Endometrial microvascular endothelial cells (primary cell): Measurements from ENCODE around the gene PPME1. TPM values are rescaled to one million over a fixed set of nuclear protein-coding genes. Genes with fewer than 3 reads are reported as not detected.

ENCODE experiments used
- in situ Hi-C: cut with HindIII; loops from 2 replicates; pipeline ENCODE4 v1.10.0; 2017; ENCODE audit warnings: low sequenced_read_pairs, low pct_unique_long_range_greater_than_20kb; ENCODE audit errors: inconsistent ontology term
- total RNA-seq: library from RNA; depleted of rRNA; stranded (reverse); fragments of >200 nt; gene quantifications from one replicate; pipeline ENCODE4 v1.2.3, GENCODE V29; 2015; ENCODE audit errors: inconsistent ontology term

PPME1 gene
- total RNA-seq, 1 donor from 2014 or later = 47.0 TPM

- in situ Hi-C loops = no loop called here
Observed at GRCh38 chr11:74154620-74155281, 16.3 kb upstream of the PPME1 start.

DNA sequence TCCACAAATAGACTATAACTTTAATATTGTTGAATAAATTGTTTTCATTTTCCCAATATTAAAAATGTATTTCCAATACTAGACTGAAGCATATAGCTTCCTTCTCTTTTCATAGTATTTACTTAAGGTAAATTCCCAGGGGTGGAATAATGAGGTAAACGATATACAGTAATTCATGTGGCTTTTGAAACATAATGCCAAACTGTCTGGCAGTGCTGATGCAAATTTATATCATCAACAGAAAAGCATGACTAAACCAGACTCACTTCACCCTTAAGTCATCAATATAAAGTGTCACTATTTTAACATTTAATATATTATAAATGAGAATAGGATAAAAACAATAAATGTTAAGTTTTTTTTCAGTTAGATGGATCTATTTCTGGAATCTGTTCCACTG, 13.9 kb upstream of the PPME1 start:
- in situ Hi-C loops = no loop called here

DNA sequence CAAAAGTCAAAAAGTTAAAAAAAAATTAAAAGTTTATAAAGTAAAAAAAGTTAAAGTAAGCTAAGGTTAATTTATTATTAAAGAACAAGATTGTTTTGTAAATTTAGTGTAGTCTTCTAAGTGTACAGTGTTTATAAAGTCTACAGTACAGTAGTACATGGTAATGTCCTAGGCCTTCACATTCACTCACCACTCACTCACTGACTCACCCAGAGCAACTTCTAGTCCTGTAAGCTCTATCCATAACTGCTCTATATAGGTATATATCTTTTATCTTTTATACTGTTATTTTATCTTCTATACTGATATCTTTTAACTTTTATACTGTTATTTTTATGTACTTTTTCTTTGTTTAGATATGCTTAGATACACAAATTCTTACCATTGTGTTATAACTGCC, 11.4 kb upstream of the PPME1 start:
- in situ Hi-C loops = no loop called here

GRCh38 chr11:74162681-74163467, 8.2 kb upstream of the PPME1 start:
- in situ Hi-C loops = no loop called here

GRCh38 chr11:74168838-74169237, 2.3 kb upstream of the PPME1 start:
- in situ Hi-C loops = no loop called here

DNA sequence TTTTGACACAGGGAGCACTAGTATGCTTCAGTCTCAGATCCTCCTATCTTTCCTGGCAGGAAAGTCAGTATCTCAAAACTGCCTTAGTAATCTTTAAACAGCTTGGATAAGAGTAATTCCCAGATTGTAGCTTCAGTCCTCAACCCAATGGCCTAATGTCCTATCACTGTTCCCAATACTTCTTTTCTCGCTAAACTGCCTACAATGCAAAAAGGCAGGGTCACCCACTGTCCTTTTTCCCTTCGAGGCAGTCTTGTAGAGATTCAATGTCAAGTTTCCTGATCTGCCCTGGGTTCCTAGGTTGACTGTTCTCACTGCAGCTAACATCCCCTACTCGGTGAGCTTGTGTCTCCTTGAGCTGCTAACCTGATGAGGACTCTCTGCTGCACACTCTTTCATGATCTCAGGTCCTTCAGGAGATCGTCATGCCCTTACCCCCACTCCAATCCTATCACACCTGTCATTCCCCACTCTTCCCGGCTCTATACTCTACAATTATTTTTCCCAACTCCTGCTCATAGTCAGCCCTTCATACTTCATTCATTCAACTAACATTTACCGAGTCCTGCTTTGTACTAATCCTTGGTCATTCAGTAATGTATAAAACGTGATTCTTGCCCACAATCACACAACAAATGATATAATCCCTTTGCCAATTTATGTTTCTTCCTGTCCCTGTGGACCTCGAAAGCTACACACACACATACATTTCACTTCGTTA, 1.2 kb upstream of the PPME1 start:
- in situ Hi-C loops = no loop called here

GRCh38 chr11:74171630-74171968, 510 bp downstream of the PPME1 start:
- in situ Hi-C loops = no loop called here

DNA sequence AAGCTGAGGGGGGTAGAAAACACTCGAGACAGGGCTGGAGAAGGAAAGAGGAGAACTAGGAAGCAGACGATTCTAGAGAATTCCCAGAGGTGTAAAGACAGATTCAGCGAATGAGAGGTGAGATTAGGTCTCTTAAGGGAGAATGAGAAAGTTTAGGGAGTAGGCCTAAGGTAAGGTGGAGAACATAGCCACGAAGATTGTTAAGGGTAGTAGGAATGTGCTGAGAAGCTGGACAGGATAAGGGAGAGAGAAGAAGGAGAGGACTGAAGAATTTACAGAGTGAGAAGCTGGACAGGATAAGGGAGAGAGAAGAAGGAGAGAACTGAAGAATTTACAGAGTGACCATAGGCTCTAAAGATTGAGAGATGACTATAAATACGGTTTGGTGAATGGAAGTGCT, 908 bp downstream of the PPME1 start:
- in situ Hi-C loops = no loop called here

DNA sequence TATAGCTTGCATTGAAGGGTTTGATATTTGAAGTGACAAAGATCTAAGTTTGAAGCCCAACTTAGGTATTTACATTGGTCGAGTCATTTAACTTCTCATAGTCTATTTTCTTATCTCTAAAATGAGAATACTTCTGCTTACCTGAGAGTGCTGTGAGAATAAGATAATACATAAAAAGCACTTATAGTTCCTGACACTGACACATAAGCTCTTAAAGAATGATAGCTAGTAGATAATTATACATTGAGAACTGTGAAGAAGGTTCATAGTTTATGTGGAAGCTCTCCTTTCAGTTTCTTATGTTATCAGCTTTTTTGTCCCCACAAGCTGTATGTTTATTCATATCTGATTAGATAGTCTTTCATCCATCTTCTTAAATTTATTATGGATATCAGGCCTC, 4.8 kb downstream of the PPME1 start:
- in situ Hi-C loops = no loop called here

GRCh38 chr11:74179234-74180052, 8.4 kb downstream of the PPME1 start:
- in situ Hi-C loops = no loop called here

DNA sequence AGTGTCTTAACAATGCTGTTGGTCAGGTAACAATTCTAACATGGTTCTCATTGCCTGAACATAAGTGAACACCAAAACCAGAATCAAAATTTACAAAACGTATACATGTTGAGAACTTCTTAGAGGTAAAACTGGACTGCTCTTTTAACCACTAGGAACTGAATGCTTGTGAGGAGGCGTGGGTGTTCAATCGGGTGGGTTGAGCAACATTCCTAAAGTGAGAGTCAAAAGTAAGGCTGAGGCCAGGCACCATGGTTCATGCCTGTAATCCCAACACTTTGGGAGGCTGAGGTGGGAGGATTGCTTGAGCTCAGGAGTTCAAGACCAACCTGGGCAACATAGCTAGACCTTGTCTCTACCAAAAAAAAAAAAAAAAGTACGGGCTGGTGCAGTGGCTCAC, 11.5 kb downstream of the PPME1 start:
- in situ Hi-C loops = no loop called here

- in situ Hi-C loops = no loop called here
Observed at GRCh38 chr11:74185285-74185684, 14.2 kb downstream of the PPME1 start.

GRCh38 chr11:74185695-74186094, 14.6 kb downstream of the PPME1 start:
- in situ Hi-C loops = no loop called here

DNA sequence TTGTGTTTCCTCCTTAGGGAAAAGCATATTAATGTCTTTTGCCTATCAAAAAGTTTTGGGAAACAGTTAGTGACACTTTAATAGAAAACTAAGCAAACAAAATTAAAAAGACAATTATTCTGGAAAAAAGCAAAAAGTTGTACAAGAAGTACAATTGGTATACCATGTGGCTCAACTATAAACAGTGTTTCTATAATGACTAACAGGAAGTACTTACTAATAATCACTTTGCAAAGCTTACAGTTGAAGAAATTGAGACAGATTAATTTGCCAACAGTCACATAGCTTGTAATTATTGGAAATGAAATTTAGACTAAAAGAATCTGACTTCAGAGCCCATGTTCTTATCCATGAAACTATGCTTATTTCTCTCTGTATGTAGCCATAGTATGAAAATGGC, 24.7 kb downstream of the PPME1 start:
- in situ Hi-C loops = no loop called here

GRCh38 chr11:74196781-74197486, 25.8 kb downstream of the PPME1 start:
- in situ Hi-C loops = no loop called here

- in situ Hi-C loops = no loop called here
Observed at GRCh38 chr11:74203966-74204365, 32.9 kb downstream of the PPME1 start.

DNA sequence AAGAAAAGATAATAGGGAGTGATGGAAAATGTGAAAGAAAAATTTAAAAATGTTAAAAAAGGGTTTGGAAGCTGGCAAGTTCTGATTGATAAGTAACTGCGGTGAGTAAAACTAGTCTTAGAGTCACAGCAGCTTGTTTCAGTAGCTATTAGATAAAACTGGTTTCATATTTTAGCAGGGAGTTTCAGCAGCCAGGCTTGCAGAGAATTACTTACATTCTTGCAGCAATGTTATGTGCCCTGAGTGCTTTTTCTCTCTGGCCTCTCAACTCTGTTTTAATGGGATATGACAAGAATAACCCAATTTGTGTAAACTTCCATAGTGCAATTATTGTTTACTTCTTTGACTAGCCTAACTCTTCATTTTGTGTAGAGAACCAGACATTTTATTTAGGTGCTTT, 33.6 kb downstream of the PPME1 start:
- in situ Hi-C loops = no loop called here

DNA sequence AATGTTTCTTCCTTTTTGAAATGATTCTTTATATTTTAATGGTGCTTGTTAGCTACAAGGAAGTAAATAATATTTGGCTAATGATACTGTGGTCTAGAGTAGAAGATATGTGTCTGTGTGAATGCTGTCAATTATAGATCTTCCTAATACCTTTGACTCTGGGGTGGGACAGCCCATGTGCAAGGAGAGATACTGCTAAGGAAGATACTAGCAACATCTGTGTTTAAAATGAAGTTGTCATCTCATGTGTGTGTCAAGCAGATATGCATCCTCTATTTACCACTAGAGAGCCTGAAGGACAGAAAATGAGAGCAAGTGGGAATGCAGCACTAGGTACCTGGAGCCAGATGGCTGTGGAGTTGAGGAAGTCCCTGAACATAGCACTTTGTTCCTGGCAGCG, 34.1 kb downstream of the PPME1 start:
- in situ Hi-C loops = no loop called here

DNA sequence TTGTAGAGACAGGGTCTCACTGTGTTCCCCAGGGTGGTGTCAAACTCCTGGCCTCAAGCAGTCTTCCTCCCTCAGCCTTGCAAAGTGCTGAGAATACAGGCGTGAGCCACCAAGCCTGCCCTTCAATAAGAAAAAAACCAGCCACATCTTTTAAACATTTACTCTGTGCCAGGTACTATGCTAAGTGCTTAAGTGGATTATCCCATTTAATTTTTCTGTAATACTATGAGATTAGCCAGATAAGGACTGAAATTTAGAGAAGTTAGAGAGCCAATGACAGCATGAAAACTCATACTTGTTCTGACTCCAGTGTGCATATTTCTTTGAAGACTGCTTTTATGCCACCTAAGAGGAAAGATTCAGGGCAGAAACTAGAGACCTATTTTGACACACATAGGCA, 35.7 kb downstream of the PPME1 start:
- in situ Hi-C loops = no loop called here
